ENCODE data around the gene KCNJ12. TPM values are rescaled to one million over a fixed set of nuclear protein-coding genes. Genes with fewer than 3 reads are reported as not detected.

KCNJ12 gene
- total and polyA plus RNA-seq, 2 experiments from 2014 or later: 0.61 to 2.4 TPM

- no peak overlapping the region for H3K4me3 ChIP-seq
- no peak overlapping the region for H3K4me2 ChIP-seq
- H2AFZ ChIP-seq: no peak overlapping the region
- peaks cover 41% of the 10 kb centered on the region for H3K27me3 Mint-ChIP-seq (ENCODE audit: insufficient read depth, low read depth, poor library complexity)
- ATAC-seq (no peak), DNase-seq (ENCODE audit: low spot score) (no peak)
- H3K4me3 Mint-ChIP-seq: no peak overlapping the region
- no peaks in the 10 kb centered on the region for H3K36me3 ChIP-seq (ENCODE audit: insufficient read depth)
- H3K27ac Mint-ChIP-seq: no peak overlapping the region
- no peak overlapping the region for H3K27ac ChIP-seq (ENCODE audit: low read depth)
- 0 out of 2 replicates have a peak, but pooled peaks cover 5% of the 10 kb centered on the region for H3F3A ChIP-seq (replicated peaks; ENCODE audit: low read depth)
- H3K9me3 Mint-ChIP-seq: peaks cover 11% of the 10 kb centered on the region; the same call in 1 of the 3 replicates
- H3K4me1 ChIP-seq (ENCODE audit: insufficient read depth): peaks cover 7% of the 10 kb centered on the region; the same call in 1 of the 2 replicates
- TF ChIP-seq ZNF114 (CRISPR knock-in tag; IDR thresholded peaks at IDR 0.05): no peak
- no peak for TF ChIP-seq ZNF331 (CRISPR knock-in tag; IDR thresholded peaks at IDR 0.05; ENCODE audit: low read depth)
- no peak for TF ChIP-seq POLR2AphosphoS5 (IDR thresholded peaks at IDR 0.05; ENCODE audit: low read depth)
- TF ChIP-seq ETS1 (IDR thresholded peaks at IDR 0.05): no peak
- TF ChIP-seq NANOG (IDR thresholded peaks at IDR 0.05; ENCODE audit: borderline replicate concordance): no peak
- no peak for TF ChIP-seq REST (IDR thresholded peaks at IDR 0.05; ENCODE audit: unreplicated experiment)
- no peaks in the 10 kb centered on the region for H3K36me3 Mint-ChIP-seq (ENCODE audit: low read depth)
- no peaks in the 10 kb centered on the region for H4K20me1 ChIP-seq (replicated peaks; ENCODE audit: insufficient read depth)
- peaks cover 17% of the 10 kb centered on the region for H3K4me1 Mint-ChIP-seq
- H3K79me2 ChIP-seq (replicated peaks; ENCODE audit: insufficient read depth): no peaks in the 10 kb centered on the region
- H3K9me2 ChIP-seq (ENCODE audit: insufficient read depth): no peaks in the 10 kb centered on the region
- peaks cover 41% of the 10 kb centered on the region for H3K27me3 ChIP-seq (ENCODE audit: insufficient read depth)
Observed at GRCh38 chr17:21459536-21459935, 83.4 kb downstream of the KCNJ12 start.

- H3K9me3 Mint-ChIP-seq: peaks cover 11% of the 10 kb centered on the region; the same call in 1 of the 3 replicates
- Histone ChIP-seq H3K79me2 (replicated peaks; ENCODE audit: insufficient read depth) (no peaks in the 10 kb centered on the region), H3K4me3 (no peak overlapping the region), H2AFZ (no peak overlapping the region), H4K20me1 (replicated peaks; ENCODE audit: insufficient read depth) (no peaks in the 10 kb centered on the region), H3K36me3 (ENCODE audit: insufficient read depth) (no peaks in the 10 kb centered on the region), H3K4me1 (ENCODE audit: insufficient read depth) (peaks cover 11% of the 10 kb centered on the region; the same call in 1 of the 2 replicates), H3K27me3 (ENCODE audit: insufficient read depth) (peaks cover 47% of the 10 kb centered on the region), H3K9me2 (ENCODE audit: insufficient read depth) (no peaks in the 10 kb centered on the region), H3F3A (replicated peaks; ENCODE audit: low read depth) (0 out of 2 replicates have a peak, but pooled peaks cover 5% of the 10 kb centered on the region), H3K4me2 (no peak overlapping the region), H3K27ac (ENCODE audit: low read depth) (no peak overlapping the region)
- ATAC-seq (no peak), DNase-seq (ENCODE audit: low spot score) (no peak)
- no peaks in the 10 kb centered on the region for H3K36me3 Mint-ChIP-seq (ENCODE audit: low read depth)
- peaks cover 40% of the 10 kb centered on the region for H3K27me3 Mint-ChIP-seq (ENCODE audit: insufficient read depth, low read depth, poor library complexity)
- H3K4me1 Mint-ChIP-seq: peaks cover 21% of the 10 kb centered on the region
- H3K27ac Mint-ChIP-seq: no peak overlapping the region
- H3K4me3 Mint-ChIP-seq: no peak overlapping the region
- TF ChIP-seq EZH2 (IDR thresholded peaks at IDR 0.05; ENCODE audit: low read depth, unreplicated experiment) (no peak), ZNF331 (CRISPR knock-in tag; IDR thresholded peaks at IDR 0.05; ENCODE audit: low read depth) (no peak), JUNB (IDR thresholded peaks at IDR 0.05; ENCODE audit: unreplicated experiment) (no peak), ZNF462 (CRISPR knock-in tag; IDR thresholded peaks at IDR 0.05) (no peak), CREB1 (CRISPR knock-in tag; IDR thresholded peaks at IDR 0.05; ENCODE audit: low read depth) (no peak), NANOG (IDR thresholded peaks at IDR 0.05; ENCODE audit: borderline replicate concordance) (no peak), ETS1 (IDR thresholded peaks at IDR 0.05) (no peak)
Observed at GRCh38 chr17:21460358-21460757, 84.2 kb downstream of the KCNJ12 start.

Measured in GM23338 (cell line).